A673 (cell line): ENCODE results near the gene HOXC13.

Source experiments
- CTCF ChIP-seq: fragments of 300-800, 200-600 bp; sonication (generic); conservative IDR thresholded peaks from 2 replicates; pipeline ENCODE4 v1.5.1; 2017; ENCODE audit warnings: low read depth, mild to moderate bottlenecking, antibody characterized with exemption, low read length, moderate library complexity, mixed read lengths
- EZH2 ChIP-seq: fragments of 200-600 bp; sonication (generic); IDR thresholded peaks from 2 replicates; pipeline ENCODE4 v1.6.1; 2017; ENCODE audit warnings: borderline replicate concordance, low read depth, mild to moderate bottlenecking, mixed read lengths, antibody characterized with exemption, low read length; ENCODE audit not compliant: poor library complexity, severe bottlenecking

GRCh38 chr12:53929527-53929926, 9.1 kb upstream of the HOXC13 start:
- TF ChIP-seq CTCF = no peak
- no peak for TF ChIP-seq EZH2
